Measurements from ENCODE around the gene ATG2A. TPM values are rescaled to one million over a fixed set of nuclear protein-coding genes. Genes with fewer than 3 reads are reported as not detected.

The ATG2A gene
- total and polyA plus RNA-seq, 12 donors: 3.6 to 43.5 (median 33.1) TPM

- Histone ChIP-seq H3K9me3 (replicated peaks in 1 of 3) (no peaks in the 10 kb centered on the region), H3K27ac (no peak overlapping the region), H3K4me3 (peak overlapping the region in 3 of 4 donors; percentile 7 to 93 (median 88)), H3K27me3 (no peaks in the 10 kb centered on the region), H3K4me1 (replicated peaks in 1 of 2) (peaks cover 12 to 19% of the 10 kb centered on the region in 2 donors), H3K36me3 (replicated peaks in 1 of 2) (peaks cover 0 to 34% of the 10 kb centered on the region in 2 donors)
- peak in 1 of 7 donors; percentile 32 for DNase-seq
- TF ChIP-seq CTCF (IDR thresholded peaks at IDR 0.05) (no peak), POLR2A (IDR thresholded peaks at IDR 0.05) (no peak)
- WGBS, 4 donors: 57 to 87% (median 60%) methylated on average over 1 to 24 of the region's 24 CpGs
- intact Hi-C loops (cut with DNase I): loop anchor here in 1 of 2 donors (10.0 kb wide), 1 partner anchor 99 kb away; the partner anchor contains the start of gene SNX15
Observed at GRCh38 chr11:64925536-64926436, 8.8 kb upstream of the ATG2A start.

GRCh38 chr11:64924910-64925284 is 7.9 kb upstream of the ATG2A start:
- Histone ChIP-seq H3K36me3 (replicated peaks in 1 of 2) (peaks cover 0 to 26% of the 10 kb centered on the region in 2 donors), H3K27me3 (no peaks in the 10 kb centered on the region), H3K9me3 (replicated peaks in 1 of 3) (no peaks in the 10 kb centered on the region), H3K4me3 (peak overlapping the region; percentile 3 to 93 (median 62)), H3K27ac (peak overlapping the region in 4 of 5 donors; percentile 82 to 92 (median 86)), H3K4me1 (replicated peaks in 1 of 2) (peaks cover 12 to 19% of the 10 kb centered on the region in 2 donors)
- intact Hi-C loops (cut with DNase I): loop anchor here in 1 of 2 donors (10.0 kb wide), 1 partner anchor 100 kb away; the partner anchor contains the start of gene SNX15
- WGBS, 4 donors: 0 to 2% (median 0%) methylated on average over 7 to 24 of the region's 24 CpGs; no CpG with 5 or more reads in 1 of the 4 donors
- TF ChIP-seq CTCF (IDR thresholded peaks at IDR 0.05) (peak in 1 of 6 experiments; percentile 5), POLR2A (IDR thresholded peaks at IDR 0.05) (no peak)
- DNase-seq: peak in 4 of 7 donors; percentile 35 to 48 (median 40)

GRCh38 chr11:64923944-64924909 is 7.2 kb upstream of the ATG2A start, which contains the start of gene PPP2R5B:
PPP2R5B (plus strand) TSS chr11:64924689; CDS start chr11:64925735, 1,046 bp downstream.
- Histone ChIP-seq H3K4me3 (peak within 1 kb of the TSS; percentile 7 to 93 (median 62)), H3K27ac (peak within 1 kb of the TSS; percentile 32 to 92 (median 85)), H3K27me3 (no peaks in the 10 kb centered on the region), H3K9me3 (replicated peaks in 1 of 3) (no peaks in the 10 kb centered on the region), H3K4me1 (replicated peaks in 1 of 2) (peaks cover 12 to 19% of the 10 kb centered on the region in 2 donors), H3K36me3 (replicated peaks in 1 of 2) (peaks cover 0 to 19% of the 10 kb centered on the region in 2 donors)
- intact Hi-C loops (cut with DNase I): loop anchor here in 1 of 2 donors (10.0 kb wide), 1 partner anchor 101 kb away; the partner anchor contains the start of gene SNX15
- peak in 4 of 6 experiments; percentile 1 to 24 (median 5) for TF ChIP-seq CTCF (IDR thresholded peaks at IDR 0.05)
- peak; percentile 76 to 89 for TF ChIP-seq POLR2A (IDR thresholded peaks at IDR 0.05)
- DNase-seq: peak; percentile 95 to 98 (median 97)
- WGBS, 4 donors: 1 to 3% (median 1%) methylated on average over 9 to 47 of the region's 47 CpGs

Measured in adrenal gland (tissue), 12 donors.